VCaP (cell line): ENCODE data around the gene DIAPH1.

Experiments
- H3K27ac ChIP-seq: fragments of 450-650 bp; 2 replicates; pipeline ENCODE4 v1.5.1; 2017
- TF ChIP-seq, protein P1 (sequence below): fragments of 450-650 bp; conservative IDR thresholded peaks from 2 replicates; pipeline ENCODE4 v1.5.1; 2017; ENCODE audit warnings: mild to moderate bottlenecking, moderate library complexity

Gene DIAPH1

GRCh38 chr5:141560151-141560550, 58.6 kb downstream of the DIAPH1 start:
- TF ChIP-seq, protein P1, sequence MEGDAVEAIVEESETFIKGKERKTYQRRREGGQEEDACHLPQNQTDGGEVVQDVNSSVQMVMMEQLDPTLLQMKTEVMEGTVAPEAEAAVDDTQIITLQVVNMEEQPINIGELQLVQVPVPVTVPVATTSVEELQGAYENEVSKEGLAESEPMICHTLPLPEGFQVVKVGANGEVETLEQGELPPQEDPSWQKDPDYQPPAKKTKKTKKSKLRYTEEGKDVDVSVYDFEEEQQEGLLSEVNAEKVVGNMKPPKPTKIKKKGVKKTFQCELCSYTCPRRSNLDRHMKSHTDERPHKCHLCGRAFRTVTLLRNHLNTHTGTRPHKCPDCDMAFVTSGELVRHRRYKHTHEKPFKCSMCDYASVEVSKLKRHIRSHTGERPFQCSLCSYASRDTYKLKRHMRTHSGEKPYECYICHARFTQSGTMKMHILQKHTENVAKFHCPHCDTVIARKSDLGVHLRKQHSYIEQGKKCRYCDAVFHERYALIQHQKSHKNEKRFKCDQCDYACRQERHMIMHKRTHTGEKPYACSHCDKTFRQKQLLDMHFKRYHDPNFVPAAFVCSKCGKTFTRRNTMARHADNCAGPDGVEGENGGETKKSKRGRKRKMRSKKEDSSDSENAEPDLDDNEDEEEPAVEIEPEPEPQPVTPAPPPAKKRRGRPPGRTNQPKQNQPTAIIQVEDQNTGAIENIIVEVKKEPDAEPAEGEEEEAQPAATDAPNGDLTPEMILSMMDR = no peak
- H3K27ac ChIP-seq = peak overlapping the region; percentile 96

DNA sequence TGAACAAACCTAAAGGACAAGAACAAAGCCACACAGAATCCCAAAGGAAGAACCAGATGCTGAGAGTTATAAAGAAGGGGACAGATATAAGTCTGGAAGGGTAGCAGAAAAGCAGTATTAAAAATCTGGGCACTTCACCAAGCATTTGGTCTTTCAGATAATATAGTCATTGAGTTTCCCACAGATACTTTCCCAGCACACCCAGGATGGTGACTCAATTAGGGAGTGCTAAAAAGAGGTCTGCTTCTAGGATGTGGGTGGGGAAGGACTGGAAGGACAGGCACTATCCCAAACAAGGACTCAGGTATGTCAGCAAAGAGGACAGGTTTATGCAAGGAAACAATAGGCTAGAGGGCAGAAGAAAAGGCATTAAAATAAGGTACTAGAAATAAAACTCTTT, 59.3 kb downstream of the DIAPH1 start:
- peak overlapping the region; percentile 96 for H3K27ac ChIP-seq
- TF ChIP-seq, protein P1 = no peak

GRCh38 chr5:141558150-141558549, 60.6 kb downstream of the DIAPH1 start:
- H3K27ac ChIP-seq = peak overlapping the region; percentile 96
- TF ChIP-seq, protein P1 = peak; percentile 50

DNA sequence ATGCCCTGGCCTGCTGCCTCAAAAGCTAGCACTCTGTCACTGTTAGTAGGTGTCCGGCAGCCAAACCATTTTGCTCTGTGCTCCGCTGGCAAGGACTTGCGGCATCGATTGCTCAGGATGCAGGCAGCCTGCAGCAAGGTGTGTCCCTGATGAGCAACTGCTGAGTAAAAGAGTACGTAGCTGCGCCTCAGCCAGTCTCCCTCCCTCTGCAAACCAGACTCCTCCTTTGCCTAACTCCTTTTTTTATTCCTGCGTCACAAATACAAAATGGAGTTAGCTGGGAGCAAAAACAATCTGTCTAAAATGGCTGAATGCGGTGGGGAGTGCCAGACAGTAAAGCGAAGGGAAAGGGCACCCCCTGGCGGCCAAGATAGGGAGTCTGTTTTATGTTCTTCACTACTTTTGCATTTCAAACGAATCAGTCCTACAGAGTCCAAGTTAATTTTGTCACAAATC, 61.1 kb downstream of the DIAPH1 start:
- TF ChIP-seq, protein P1 = peak; percentile 88
- H3K27ac ChIP-seq = peak overlapping the region; percentile 96

DNA sequence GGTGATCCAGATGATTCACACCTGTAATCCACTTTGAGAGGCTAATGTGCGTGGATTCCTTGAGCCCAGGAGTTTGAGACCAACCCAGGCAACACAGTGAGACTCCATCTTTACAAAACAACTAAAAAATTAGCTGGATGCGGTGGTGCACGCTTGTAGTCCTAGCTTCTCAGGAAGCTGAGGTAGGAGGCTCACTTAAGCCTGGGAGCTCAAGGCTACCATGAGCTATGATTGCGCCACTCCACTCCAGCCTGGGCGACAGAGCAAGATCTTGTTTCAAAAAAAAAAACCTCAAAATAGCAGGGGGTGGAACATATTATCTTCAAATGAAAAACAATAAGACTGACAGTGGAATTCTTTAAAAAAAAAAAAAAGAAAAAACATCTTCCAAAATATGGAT, 70.9 kb downstream of the DIAPH1 start:
- TF ChIP-seq, protein P1 = no peak

GRCh38 chr5:141547488-141547887, 71.3 kb downstream of the DIAPH1 start:
- TF ChIP-seq, protein P1 = no peak
- H3K27ac ChIP-seq = no peak overlapping the region

More for the DNA sequence above, 70.9 kb downstream of the DIAPH1 start:
- H3K27ac ChIP-seq = no peak overlapping the region

DNA sequence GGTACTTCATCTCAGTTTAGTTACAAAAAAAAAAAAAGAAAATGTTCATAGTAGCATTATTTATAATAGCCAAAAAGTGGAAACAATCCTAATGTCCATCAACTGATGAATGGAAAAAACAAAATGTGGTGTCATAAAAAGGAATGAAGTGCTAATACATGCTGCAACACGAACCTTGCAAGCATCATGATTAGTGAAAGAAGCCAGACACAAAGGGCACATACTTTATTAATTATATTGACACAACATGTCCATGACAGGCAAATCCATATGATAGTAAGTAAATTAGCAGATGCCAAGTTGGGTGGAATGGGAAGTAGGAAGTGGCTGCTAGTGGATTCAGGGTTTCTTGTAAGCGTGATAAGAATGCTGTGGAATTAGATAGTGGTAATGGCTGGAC, 75.7 kb downstream of the DIAPH1 start:
- TF ChIP-seq, protein P1 = no peak
- no peak overlapping the region for H3K27ac ChIP-seq
